Measurements from ENCODE around the gene RHOH.

DNA sequence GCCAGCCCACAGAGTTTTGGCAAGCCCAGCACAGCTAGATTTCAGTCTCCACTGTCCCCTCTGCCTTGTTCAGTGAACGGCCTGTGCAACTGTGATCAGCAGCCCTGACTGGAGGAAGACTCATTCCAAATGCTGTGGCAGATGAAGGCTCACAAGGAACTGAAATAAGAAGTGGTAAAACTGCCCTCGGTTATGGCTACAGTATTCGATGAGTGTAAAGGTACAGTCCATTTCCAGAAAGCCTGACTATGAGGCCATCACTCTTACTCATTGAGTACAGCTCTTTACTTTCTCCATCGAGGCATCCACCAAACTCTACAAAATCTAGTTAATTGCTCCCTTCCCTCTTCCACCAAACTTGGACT lies 69.1 kb downstream of the RHOH start:
- TF ChIP-seq, protein P1, sequence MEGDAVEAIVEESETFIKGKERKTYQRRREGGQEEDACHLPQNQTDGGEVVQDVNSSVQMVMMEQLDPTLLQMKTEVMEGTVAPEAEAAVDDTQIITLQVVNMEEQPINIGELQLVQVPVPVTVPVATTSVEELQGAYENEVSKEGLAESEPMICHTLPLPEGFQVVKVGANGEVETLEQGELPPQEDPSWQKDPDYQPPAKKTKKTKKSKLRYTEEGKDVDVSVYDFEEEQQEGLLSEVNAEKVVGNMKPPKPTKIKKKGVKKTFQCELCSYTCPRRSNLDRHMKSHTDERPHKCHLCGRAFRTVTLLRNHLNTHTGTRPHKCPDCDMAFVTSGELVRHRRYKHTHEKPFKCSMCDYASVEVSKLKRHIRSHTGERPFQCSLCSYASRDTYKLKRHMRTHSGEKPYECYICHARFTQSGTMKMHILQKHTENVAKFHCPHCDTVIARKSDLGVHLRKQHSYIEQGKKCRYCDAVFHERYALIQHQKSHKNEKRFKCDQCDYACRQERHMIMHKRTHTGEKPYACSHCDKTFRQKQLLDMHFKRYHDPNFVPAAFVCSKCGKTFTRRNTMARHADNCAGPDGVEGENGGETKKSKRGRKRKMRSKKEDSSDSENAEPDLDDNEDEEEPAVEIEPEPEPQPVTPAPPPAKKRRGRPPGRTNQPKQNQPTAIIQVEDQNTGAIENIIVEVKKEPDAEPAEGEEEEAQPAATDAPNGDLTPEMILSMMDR (IDR thresholded peaks at IDR 0.05 in 8 of 11, conservative IDR thresholded peaks at IDR 0.05 in 3 of 11): no peak
- TF ChIP-seq POLR2A (IDR thresholded peaks at IDR 0.05) (no peak), POLR2AphosphoS5 (IDR thresholded peaks at IDR 0.05) (no peak)

Data from spleen (tissue), 7 donors.